CD4-positive, alpha-beta T cell treated with Interferon alpha-2 for 1 hour (primary cell): Measurements from ENCODE around the gene C1orf56.
A peak's percentile ranks its signal among the peaks of the same experiment; 100 is the strongest.

Source experiments
- DNase-seq, 2 donors: peaks; one replicate each; pipeline ENCODE4 v3.0.0-alpha.2; 2020 to 2022

C1orf56 gene

DNA sequence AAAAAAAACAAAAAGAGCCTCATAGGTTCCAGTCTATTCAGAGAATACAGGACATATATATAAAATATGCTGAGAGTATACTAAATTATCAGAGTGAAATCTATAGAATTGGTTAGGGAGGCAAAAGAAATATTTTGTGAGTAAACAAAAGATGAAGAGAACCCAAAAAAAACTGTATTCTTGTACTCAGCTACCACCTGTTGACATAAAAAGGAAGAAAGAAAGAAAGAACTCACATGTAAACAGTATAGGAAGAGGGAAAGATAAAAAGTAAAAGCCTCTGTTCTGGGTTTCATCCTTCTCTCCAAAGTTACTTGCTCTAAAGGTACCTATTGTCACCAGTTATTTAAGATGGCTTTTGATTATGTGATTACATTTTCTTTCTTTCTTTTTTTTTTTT lies 21.1 kb upstream of the C1orf56 start:
- no peak for DNase-seq

DNA sequence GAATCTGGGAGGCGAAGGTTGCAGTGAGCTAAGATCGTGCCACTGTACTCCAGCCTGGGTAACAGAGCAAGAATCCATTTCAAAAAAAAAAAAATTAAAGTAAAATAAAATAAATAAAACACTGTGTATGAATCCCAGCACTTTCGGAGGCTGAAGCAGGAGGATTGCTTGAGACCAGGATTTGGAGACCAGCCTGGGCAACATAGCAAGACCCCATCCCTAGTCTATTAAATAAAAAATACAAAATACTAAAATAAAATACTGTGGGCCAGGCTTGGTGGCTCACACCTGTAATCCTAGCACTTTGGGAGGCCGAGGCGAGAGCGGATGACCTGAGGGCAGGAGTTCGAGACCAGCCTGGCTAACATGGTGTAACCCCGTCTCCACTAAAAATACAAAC lies 15.4 kb upstream of the C1orf56 start:
- DNase-seq = no peak

DNA sequence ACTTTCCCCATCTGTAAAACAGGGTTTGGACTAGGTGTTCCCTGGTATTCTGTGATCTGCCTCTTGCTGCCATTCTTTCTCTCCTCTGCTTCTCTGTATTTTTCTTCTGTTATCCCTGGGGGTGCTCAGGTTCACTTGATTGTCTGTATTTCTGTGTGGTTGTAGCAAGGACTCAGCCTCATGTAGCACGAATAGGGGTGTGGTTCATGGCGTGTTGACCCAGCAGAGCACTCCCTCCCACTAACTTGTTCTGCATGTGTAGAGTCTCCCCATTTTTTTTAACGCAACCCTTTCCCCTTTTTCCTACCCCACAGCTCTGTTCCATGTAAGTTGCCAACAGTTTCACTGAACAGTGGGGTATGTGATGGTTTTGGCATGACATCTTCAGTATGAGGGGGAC lies 12.4 kb upstream of the C1orf56 start:
- no peak for DNase-seq

DNA sequence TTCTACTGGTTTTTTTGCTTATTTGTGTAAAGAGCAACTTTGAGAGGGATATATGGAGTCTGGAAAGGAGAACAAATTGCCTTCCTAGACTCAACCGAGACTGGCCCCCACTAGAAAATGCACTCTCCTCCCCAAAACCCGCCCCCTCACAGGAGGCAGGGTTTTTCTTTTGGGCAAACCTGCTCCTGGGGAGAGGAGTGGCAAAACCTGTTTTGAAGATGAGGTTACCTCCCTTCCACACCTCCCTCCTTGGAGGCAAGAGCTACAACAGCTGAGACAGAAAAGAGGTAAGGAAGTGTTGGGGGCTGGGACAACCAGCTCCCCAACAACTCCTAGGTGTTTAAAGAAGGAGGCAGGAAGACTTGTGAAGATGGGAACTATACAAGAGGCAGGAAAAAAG lies 11.2 kb upstream of the C1orf56 start, which contains the start of gene BNIPL:
TSS of gene BNIPL (plus strand) at position 231 of the 400 bp plus-strand sequence. CDS start at position 371, 140 bp downstream.
- no peak for DNase-seq

DNA sequence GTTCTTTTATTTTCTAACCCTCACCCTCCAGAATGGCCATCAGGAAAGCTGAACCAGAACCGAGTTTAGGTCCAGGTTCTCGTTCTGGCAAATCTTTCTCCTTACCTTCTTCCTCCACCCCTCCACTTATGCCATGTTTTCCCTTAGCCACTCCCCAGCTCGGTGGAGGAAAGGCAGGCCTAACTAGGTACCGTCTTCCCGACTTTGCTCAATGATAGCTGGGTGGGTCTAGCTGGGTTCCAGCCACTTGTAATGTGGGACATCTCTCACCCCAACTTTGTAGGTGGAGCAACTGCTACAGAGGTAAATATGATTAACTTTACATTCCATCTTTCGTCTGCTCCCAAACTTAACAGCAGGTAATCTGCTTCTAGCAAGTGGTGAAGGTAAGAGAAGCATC lies 10.5 kb upstream of the C1orf56 start:
- DNase-seq = no peak

DNA sequence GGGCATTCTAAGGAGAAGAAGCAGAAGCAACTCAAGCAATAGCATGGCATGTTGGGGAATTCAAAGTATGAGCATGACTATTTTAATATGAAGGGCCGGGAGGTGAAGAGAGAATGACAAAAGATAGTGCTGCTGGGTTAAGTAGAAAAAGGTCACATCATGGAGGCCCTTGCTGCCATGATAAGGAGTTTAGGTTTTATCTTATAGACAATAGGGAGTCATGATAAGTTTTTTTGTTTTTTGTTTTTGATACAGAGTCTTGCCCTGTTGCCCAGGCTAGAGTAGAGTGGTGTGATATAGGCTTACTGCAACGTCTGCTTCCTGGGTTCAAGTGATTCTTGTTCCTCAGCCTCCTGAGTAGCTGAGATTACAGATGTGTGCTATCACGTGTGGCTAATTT lies 8.0 kb upstream of the C1orf56 start:
- no peak for DNase-seq

DNA sequence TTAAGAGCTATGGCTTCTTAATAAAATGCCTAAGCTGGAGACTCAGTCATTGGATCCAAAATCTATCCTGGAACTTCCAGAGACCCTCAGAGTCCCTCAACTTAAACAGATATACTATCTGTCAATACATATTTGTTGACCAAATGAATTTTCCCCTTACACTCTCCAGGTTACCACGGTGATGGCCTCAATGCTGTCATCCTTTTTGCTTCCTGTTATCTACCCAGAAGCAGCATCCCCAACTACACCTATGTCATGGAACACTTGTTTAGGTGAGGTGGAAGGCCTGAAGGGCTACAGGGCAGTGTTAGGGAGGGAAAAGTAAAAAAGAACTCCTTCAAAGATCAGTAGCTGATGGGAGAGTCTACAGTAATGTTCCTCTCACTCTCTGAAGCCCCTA lies 4.4 kb upstream of the C1orf56 start:
- DNase-seq = peak in 1 of 2 donors; percentile 26

DNA sequence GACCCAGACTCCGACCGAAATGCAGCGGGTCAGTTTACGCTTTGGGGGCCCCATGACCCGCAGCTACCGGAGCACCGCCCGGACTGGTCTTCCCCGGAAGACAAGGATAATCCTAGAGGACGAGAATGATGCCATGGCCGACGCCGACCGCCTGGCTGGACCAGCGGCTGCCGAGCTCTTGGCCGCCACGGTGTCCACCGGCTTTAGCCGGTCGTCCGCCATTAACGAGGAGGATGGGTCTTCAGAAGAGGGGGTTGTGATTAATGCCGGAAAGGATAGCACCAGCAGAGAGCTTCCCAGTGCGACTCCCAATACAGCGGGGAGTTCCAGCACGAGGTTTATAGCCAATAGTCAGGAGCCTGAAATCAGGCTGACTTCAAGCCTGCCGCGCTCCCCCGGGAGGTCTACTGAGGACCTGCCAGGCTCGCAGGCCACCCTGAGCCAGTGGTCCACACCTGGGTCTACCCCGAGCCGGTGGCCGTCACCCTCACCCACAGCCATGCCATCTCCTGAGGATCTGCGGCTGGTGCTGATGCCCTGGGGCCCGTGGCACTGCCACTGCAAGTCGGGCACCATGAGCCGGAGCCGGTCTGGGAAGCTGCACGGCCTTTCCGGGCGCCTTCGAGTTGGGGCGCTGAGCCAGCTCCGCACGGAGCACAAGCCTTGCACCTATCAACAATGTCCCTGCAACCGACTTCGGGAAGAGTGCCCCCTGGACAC lies 534 bp downstream of the C1orf56 start:
- peak; percentile 59 to 72 for DNase-seq

DNA sequence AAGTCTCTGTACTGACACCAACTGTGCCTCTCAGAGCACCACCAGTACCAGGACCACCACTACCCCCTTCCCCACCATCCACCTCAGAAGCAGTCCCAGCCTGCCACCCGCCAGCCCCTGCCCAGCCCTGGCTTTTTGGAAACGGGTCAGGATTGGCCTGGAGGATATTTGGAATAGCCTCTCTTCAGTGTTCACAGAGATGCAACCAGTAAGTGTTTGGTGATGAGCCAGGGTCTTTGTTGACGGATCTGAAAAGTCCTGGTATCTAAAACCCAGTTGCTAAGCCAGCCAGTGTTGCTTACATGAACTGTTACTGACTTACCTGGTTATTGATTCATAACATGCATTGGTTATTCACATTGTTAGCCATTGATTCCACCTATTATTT lies 1.1 kb downstream of the C1orf56 start:
- no peak for DNase-seq

DNA sequence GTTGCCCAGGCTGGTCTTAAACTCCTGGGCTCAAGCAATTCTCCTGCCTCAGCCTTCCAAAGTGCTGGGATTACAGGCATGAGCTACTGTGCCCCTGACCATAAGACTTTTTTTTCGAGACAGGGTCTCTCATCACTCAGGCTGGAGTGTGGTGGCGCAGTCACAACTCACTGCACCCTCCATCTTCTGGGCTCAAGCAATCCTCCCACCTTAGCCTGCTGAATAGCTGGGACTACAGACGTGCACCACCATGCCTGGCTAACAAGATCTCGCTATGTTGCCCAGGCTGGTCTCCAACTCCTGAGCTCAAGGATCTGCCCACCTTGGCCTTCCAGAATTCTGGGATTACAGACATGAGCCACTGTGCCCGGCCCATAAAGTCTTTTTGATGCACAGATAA lies 1.9 kb downstream of the C1orf56 start:
- DNase-seq = peak in 1 of 2 donors; percentile 17

DNA sequence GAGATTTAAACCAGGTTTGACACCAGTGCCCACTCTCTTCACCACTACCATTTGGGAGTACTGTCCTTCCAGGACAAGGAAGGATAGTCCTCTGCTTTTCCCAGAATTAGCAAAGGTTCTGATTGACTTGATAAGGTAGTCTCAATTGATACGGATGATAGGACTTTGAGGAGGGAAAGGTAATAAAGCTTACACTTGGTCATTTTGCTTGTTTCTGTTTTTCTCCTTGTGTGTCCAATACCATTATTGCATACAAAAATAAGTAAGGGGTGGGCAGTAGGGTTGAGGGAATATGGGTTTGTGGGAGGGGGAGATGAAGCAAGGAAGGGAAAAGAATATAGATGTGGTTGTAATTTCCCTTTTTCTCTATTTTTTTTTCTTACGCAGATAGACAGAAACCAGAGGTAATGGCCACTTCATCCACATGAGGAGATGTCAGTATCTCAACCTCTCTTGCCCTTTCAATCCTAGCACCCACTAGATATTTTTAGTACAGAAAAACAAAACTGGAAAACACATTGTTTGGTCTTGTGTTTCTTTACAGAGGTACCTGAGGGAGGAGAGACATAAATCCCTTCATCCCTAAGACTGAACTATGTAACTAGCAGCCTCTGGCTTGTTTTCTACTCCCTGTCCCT lies 2.6 kb downstream of the C1orf56 start:
- no peak for DNase-seq

DNA sequence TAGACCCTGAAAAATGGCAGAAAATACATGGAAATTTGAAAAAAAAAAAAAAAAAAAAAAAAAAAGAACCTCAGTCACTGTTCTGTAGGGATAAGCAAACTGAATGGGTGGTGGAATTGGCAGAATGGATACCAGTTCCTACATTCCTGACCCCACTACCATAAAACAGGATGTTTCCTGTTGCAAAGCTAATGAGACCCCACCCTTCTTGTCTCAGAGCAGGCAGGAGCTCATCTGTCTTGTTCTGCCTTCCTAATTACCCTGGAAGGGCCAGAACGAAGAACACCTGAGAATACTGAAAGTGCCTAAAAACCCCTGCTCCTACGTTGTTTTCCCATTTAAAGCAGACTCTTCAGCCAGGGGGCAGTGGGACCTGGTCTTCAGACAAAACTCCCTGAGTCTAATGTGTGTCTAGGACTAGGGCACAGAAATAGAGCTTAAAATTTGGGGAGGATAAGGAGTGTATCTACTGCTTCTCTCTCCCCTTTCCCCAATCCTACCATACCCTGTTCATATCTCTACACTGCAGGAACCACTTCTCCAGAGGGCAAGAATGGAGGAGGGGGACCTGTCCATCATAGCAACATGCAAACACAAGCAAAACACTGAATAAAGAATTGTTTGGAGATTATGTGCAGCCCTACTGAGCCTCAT lies 3.9 kb downstream of the C1orf56 start:
- no peak for DNase-seq

DNA sequence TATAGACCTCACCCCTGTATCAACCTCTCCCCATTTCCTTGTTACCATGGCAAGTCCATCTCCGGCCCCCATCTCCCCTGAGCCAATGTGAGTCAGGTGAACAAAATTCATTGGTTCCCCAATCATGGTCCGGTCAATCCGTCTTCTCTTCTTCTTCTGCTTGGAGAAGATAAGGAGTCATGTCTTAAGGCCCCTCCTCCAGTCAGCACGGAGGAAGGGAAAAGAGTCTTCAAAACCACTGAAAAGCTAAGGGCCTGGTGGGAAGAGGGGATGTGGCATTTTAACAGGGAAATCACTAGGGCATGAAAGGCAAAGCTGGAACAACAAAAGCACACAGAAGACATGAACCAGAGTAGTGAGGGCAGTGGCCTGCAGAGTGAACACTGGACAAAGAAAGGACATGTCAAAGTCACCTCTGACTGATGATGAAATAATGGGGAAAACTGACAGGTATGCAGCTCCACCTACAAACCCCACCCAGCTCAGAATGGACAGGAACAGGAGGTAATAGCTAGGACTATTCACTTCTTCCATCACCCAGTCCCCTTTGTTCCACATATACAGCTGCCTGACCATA lies 7.5 kb downstream of the C1orf56 start:
- no peak for DNase-seq

DNA sequence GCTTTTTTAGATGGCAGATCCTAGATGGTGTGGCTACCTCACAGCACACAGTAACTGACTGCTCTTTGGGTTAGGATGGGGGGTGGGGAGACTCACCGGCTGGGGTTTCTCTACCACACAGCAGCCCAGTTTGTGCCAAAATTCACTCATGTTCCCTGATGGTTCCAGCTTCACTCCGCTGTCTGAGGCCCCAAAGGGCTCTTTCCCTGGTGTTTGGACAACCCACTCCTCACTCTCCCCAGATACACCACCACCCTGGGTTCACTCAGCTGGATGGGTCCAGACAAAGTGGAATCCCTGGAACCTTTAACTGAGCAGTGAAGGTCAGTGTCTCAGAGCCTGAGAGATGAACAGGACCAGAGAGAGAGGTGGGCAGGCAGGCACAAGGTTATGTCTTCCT lies 8.0 kb downstream of the C1orf56 start:
- peak in 1 of 2 donors; percentile 23 for DNase-seq

DNA sequence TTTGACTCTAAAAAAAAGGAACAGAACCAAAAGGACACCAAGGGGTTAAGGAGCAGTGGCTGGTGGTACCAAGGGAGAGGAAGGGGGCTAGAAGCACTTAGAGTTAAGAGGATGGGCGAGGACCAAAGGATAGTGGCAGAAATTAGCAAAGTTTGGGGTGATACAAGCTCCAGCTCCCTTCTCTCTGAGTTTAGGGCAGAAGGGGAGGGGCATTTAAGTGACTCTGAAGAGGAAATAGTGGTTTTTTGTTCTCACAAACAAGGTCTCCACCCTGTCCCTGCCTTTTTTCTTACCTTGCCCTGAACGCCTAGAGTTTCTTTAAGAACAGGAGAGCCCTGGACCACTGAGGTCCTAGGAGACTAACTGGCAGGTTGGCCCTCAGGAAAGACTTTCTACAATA lies 8.6 kb downstream of the C1orf56 start:
- peak; percentile 42 to 77 for DNase-seq

DNA sequence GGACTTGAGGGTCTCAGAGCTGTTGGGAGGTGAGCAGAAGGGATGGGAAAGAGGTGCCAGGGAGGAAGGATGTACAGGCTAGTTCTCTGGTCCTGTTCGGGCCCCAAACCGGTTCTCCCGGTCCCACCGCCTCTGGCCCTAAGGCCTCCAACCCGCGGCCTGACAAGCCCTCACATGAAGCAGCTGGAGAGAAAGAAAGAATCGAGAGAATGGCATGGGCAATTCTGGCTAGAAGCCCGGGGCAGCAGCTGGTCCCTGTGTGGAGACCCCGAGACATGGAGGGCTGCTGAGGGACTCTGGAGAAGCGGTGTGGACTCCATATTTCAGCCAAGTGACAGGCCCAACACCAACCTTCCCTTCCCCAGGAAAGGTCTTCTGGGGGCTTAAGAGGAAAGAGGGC lies 11.1 kb downstream of the C1orf56 start:
- peak in 1 of 2 donors; percentile 28 for DNase-seq

DNA sequence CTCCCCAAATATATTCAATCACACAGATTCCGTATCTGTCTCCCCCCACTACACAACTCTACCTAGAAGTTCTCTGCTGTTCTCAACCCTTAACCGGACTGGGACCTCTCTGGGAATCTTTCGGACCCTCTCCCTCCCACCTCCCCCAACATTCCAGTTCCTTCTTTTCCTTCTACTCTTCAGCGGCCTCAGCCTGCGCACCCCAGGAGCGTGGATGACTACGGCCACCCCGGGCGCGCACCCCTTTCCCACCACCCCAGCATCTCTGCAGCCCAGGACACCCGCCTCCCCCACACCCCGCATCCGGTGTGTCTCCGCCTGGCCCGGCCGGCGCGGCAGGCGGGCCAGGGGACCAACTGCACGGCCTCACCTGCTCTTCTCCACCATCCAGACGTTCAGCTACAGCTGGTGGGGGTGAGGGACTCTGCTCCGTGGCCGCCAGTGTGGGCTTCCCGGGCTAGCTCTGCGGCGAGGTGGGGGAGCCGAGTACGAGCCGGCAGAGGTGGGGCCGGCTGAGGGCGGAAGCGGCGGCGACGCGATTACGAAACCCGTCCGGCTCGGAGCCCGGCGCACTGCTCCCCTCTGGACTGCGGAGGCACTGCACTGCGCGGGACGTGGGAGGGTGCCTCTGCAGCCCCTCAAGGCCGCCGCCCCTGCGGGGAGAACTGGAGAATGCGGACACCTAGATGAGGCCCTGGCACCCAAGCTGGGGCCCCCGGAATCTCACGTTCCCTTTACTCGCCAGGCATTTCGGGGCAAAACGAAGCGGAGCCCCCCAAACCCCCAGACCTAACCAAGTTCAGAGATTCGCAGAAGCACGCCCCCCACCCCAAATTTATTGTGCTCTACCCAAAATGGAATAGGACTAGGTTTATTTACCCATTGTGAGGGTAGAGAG lies 11.8 kb downstream of the C1orf56 start, which contains the start of gene CDC42SE1:
TSS of gene CDC42SE1 (minus strand) at position 514 of the 898 bp plus-strand sequence. CDS start 3,892 bp downstream, outside the sequence.
- DNase-seq = peak; percentile 85 to 89

DNA sequence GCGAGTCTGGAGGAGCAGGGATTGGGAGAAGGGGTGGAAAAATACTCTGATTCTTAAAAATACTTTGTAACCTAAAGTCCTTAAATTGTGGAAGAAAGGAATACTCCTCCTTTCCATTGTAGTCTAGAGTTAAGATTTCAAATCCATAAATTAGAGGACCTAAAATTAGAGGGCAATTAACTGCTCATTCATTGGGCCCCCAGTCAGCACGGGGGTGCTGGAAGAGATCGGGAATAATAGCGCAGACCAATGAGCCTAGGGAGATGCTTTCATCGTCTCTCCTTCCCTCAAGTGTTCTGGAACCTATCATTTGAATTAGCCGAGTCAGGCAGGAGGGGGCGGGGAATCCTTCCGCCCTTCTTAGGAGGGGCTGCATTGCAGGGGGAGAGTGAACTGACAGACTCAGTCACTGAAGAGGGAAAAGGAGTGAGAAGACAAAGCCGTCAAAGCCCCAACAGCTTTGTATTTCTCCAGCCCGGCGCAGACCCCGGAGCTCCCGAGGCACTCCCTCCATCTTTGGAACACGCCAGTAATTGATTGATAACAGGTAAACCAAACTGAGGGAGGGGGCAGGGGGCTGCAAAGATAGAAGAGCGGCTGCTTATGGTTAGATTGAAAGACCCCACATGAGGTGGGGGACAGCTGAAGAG lies 12.6 kb downstream of the C1orf56 start, which contains the start of gene MLLT11:
TSS of gene MLLT11 (plus strand) at position 391 of the 650 bp plus-strand sequence. CDS start 6,828 bp downstream, outside the sequence.
- peak in 1 of 2 donors; percentile 31 for DNase-seq

DNA sequence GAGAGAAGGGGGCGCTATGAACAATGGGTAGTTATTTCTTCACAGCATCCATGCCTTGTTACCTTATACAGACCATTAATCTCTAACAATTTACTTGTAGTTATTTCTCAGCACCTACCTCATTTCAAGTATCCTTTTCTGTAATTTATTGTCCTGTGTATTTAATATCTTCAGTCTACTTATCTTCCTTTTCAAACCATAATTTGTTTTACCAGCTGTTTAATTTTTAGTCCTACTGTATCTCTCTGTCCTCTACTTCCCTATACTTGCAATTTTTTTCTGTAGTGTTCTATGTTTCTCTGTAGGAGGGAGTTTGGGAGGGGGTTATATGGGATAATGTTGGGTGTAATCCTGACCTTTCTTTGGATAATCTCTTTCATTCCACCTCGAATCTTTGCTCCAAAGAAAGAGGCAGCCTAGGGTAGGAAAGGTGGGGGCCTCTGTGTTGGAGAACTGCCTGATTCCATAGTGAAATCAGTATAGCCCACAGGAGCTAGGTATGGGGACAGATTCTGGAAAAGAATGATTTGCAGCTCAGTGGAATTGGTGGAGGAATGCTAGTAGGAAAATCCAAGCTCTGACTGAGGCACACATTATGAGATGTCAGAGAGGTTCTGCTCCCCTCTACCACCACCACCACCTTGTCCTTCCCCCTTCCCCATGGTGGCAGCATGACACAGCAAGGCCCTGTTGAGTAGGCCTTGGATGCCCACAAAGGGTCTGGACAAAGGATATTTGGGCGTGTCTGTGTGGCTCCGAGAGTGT lies 13.3 kb downstream of the C1orf56 start:
- no peak for DNase-seq

DNA sequence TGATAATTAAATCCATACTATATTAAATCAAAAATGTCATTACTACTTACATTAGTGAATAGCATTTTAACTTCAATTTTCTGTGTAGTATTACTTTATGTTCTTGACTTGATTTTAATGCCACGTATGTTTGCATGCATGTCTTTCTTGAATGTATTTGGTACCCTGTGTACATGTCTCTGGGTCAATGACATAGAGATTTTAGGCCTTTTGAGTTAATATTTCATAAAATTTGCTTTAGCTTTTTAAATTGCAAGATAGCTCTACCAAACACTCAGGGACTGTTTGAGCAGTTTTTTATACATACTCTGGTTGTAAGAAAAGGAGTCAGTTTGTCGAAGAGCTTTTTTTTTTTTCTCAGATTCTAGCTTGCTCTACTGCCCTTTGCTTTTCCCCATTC lies 14.2 kb downstream of the C1orf56 start:
- no peak for DNase-seq
